ENCODE results near the gene GRID1.
A peak's percentile ranks its signal among the peaks of the same experiment; 100 is the strongest.

DNA sequence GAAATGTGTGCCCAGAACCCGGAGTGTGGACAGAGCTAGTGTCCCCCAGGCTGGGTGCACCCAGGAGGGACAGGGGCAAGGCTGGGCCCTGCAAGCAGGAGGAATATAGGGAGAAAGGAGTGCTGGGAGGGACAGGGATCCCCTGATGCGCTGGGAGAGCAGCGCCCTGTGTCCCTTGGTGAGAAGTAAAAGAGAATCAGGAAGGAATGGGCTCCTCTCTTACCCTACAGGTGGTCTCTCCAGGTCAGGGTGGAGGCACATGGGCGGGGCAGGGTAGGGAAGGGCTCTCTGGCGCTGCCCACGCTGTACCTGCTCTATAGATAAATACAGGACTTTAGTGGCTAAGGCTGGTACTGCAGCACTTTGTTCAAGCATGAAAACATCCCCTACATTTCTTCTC is 753.8 kb downstream of the GRID1 start:
- TF ChIP-seq POLR2A (IDR thresholded peaks at IDR 0.05) (no peak), POLR2AphosphoS5 (IDR thresholded peaks at IDR 0.05) (no peak)
- TF ChIP-seq, protein P1, sequence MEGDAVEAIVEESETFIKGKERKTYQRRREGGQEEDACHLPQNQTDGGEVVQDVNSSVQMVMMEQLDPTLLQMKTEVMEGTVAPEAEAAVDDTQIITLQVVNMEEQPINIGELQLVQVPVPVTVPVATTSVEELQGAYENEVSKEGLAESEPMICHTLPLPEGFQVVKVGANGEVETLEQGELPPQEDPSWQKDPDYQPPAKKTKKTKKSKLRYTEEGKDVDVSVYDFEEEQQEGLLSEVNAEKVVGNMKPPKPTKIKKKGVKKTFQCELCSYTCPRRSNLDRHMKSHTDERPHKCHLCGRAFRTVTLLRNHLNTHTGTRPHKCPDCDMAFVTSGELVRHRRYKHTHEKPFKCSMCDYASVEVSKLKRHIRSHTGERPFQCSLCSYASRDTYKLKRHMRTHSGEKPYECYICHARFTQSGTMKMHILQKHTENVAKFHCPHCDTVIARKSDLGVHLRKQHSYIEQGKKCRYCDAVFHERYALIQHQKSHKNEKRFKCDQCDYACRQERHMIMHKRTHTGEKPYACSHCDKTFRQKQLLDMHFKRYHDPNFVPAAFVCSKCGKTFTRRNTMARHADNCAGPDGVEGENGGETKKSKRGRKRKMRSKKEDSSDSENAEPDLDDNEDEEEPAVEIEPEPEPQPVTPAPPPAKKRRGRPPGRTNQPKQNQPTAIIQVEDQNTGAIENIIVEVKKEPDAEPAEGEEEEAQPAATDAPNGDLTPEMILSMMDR (IDR thresholded peaks at IDR 0.05) = peak in 4 of 5 experiments; percentile 29 to 42 (median 34)
